IMR-90 (cell line): ENCODE results near the gene PDZD2. TPM values are rescaled to one million over a fixed set of nuclear protein-coding genes. Genes with fewer than 3 reads are reported as not detected.
A peak's percentile ranks its signal among the peaks of the same experiment; 100 is the strongest.

Source experiments
- ATAC-seq: fragments of 200-7000 bp; cut with Tn5 transposase; 2 replicates; pipeline ENCODE4 v1.9.1; 2020; ENCODE audit warnings: low read depth, mild to moderate bottlenecking, moderate library complexity
- BruUV-seq: library from RNA; stranded (reverse); fragments of 400-500 nt; replicated peaks from 2 replicates; lab custom pipeline; 2021; lab: Mats Ljungman, UMichigan
- CTCF ChIA-PET: fragments of 300-600 bp; formaldehyde crosslinking; extraction: SDS; loops from one replicate; lab custom pipeline; 2021; ENCODE audit warnings: antibody characterized with exemption; lab: Yijun Ruan, JAX
- POLR2A ChIA-PET: fragments of 300-600 bp; sonication (Branson Sonifier 250); formaldehyde crosslinking; loops from one replicate; lab custom pipeline; 2022; ENCODE audit warnings: antibody characterized with exemption; ENCODE audit not compliant: unreplicated experiment; lab: Charles Lee
- DNase-seq: peaks from one replicate; pipeline ENCODE4 v3.0.0; 2013
- H2AFZ ChIP-seq: replicated peaks from 2 replicates; pipeline ENCODE3; 2013; ENCODE audit warnings: low read length, mild to moderate bottlenecking; ENCODE audit not compliant: poor library complexity
- H2AK5ac ChIP-seq: 2 replicates; pipeline ENCODE4 v1.6.1; 2013; ENCODE audit warnings: low read depth, low read length, inconsistent platforms
- H2AK9ac ChIP-seq: replicated peaks from 2 replicates; pipeline ENCODE3; 2013; ENCODE audit warnings: mild to moderate bottlenecking, low read depth, low read length, moderate library complexity; ENCODE audit not compliant: poor library complexity
- H2BK120ac ChIP-seq: 2 replicates; pipeline ENCODE4 v1.6.1; 2013; ENCODE audit warnings: low read depth, low read length, inconsistent platforms
- H2BK15ac ChIP-seq: 3 replicates; pipeline ENCODE4 v1.6.1; 2013; ENCODE audit warnings: low read depth, low read length, inconsistent platforms
- H2BK20ac ChIP-seq: 2 replicates; pipeline ENCODE4 v1.6.1; 2013; ENCODE audit warnings: low read depth, mild to moderate bottlenecking, inconsistent platforms, low read length, moderate library complexity
- H2BK5ac ChIP-seq: 2 replicates; pipeline ENCODE4 v1.6.1; 2013; ENCODE audit warnings: mild to moderate bottlenecking, low read depth, low read length, inconsistent platforms; ENCODE audit not compliant: poor library complexity, severe bottlenecking
- H3K14ac ChIP-seq: replicated peaks from 2 replicates; pipeline ENCODE4 v1.6.1; 2013; ENCODE audit warnings: low read depth, low read length, inconsistent platforms
- H3K18ac ChIP-seq: 2 replicates; pipeline ENCODE4 v1.6.1; 2013; ENCODE audit warnings: low read depth, low read length, control low read depth
- H3K23ac ChIP-seq: 2 replicates; pipeline ENCODE4 v1.6.1; 2013; ENCODE audit warnings: low read depth, low read length, inconsistent platforms
- H3K27ac ChIP-seq: 2 replicates; pipeline ENCODE4 v1.5.1; 2013; ENCODE audit warnings: mild to moderate bottlenecking, control low read depth, low read length; ENCODE audit not compliant: insufficient read depth
- H3K27me3 ChIP-seq: 2 replicates; pipeline ENCODE4 v1.6.1; 2013; ENCODE audit warnings: low read length; ENCODE audit not compliant: control insufficient read depth, insufficient read depth
- H3K36me3 ChIP-seq: 2 replicates; pipeline ENCODE4 v1.6.1; 2013; ENCODE audit warnings: low read length, mixed read lengths; ENCODE audit not compliant: control insufficient read depth, insufficient read depth
- H3K4ac ChIP-seq: 2 replicates; pipeline ENCODE4 v1.6.1; 2013; ENCODE audit warnings: low read depth, low read length, inconsistent platforms
- H3K4me1 ChIP-seq: 2 replicates; pipeline ENCODE4 v1.6.1; 2013; ENCODE audit warnings: low read length, mixed read lengths; ENCODE audit not compliant: control insufficient read depth, insufficient read depth
- H3K4me2 ChIP-seq: 2 replicates; pipeline ENCODE4 v1.6.1; 2013; ENCODE audit warnings: low read depth, mild to moderate bottlenecking, control low read depth, low read length, moderate library complexity
- H3K4me3 ChIP-seq: 2 replicates; pipeline ENCODE4 v1.5.1; 2013; ENCODE audit warnings: low read depth, mild to moderate bottlenecking, control low read depth, low read length, moderate library complexity; ENCODE audit not compliant: insufficient read depth
- H3K56ac ChIP-seq: 2 replicates; pipeline ENCODE4 v1.6.1; 2013; ENCODE audit warnings: low read length, inconsistent platforms; ENCODE audit not compliant: insufficient read depth; ENCODE audit errors: extremely low read depth
- H3K79me1 ChIP-seq, 2 experiments: 2 replicates each; pipeline ENCODE4 v1.6.1; 2013; ENCODE audit warnings: low read length in 2 of 2, inconsistent platforms in 1 of 2, low read depth in 1 of 2
- H3K9ac ChIP-seq: 2 replicates; pipeline ENCODE4 v1.6.1; 2013; ENCODE audit warnings: low read depth, low read length, control low read depth
- H3K9me1 ChIP-seq: 2 replicates; pipeline ENCODE4 v1.6.1; 2013; ENCODE audit warnings: low read length, inconsistent platforms; ENCODE audit not compliant: insufficient read depth
- H3K9me3 ChIP-seq: 2 replicates; pipeline ENCODE4 v1.6.1; 2013; ENCODE audit warnings: low read length; ENCODE audit not compliant: control insufficient read depth, insufficient read depth
- H4K20me1 ChIP-seq: 2 replicates; pipeline ENCODE4 v1.6.1; 2013; ENCODE audit warnings: low read length, inconsistent platforms; ENCODE audit not compliant: insufficient read depth
- H4K5ac ChIP-seq: 2 replicates; pipeline ENCODE4 v1.6.1; 2013; ENCODE audit warnings: mild to moderate bottlenecking, low read depth, low read length, control low read depth
- H4K8ac ChIP-seq, 2 experiments: 2 replicates each; pipeline ENCODE4 v1.6.1; 2013; ENCODE audit warnings: low read depth in 2 of 2, low read length in 2 of 2, control low read depth in 1 of 2, inconsistent platforms in 1 of 2
- H4K91ac ChIP-seq: 2 replicates; pipeline ENCODE4 v1.6.1; 2013; ENCODE audit warnings: low read depth, low read length, inconsistent platforms; ENCODE audit not compliant: insufficient read depth
- BHLHE40 ChIP-seq: fragments of 150-350 bp; IDR thresholded peaks from 2 replicates; pipeline ENCODE4 v1.6.1; 2016; ENCODE audit warnings: mild to moderate bottlenecking, low read depth, low read length
- FOS ChIP-seq: fragments of 150-350 bp; IDR thresholded peaks from 2 replicates; pipeline ENCODE4 v1.6.1; 2016; ENCODE audit warnings: low read depth, low read length
- MAFK ChIP-seq: IDR thresholded peaks from 2 replicates; pipeline ENCODE4 v1.6.1; 2012; ENCODE audit warnings: low read depth, low read length, improper control_type of control experiment
- MXI1 ChIP-seq: IDR thresholded peaks from 2 replicates; pipeline ENCODE4 v1.6.1; 2012; ENCODE audit warnings: low read depth, mild to moderate bottlenecking, low read length, moderate library complexity, borderline replicate concordance
- NFE2L2 ChIP-seq: fragments of 150-350 bp; IDR thresholded peaks from 2 replicates; pipeline ENCODE4 v1.6.1; 2016; ENCODE audit warnings: low read depth, mild to moderate bottlenecking, low read length
- POLR2A ChIP-seq: IDR thresholded peaks from 2 replicates; pipeline ENCODE4 v1.6.1; 2012; ENCODE audit warnings: mild to moderate bottlenecking, low read depth, low read length
- RFX5 ChIP-seq: IDR thresholded peaks from 2 replicates; pipeline ENCODE4 v1.8.0; 2012; ENCODE audit warnings: low read depth, mild to moderate bottlenecking, low read length, moderate library complexity
- WGBS, 2 experiments: methylation state at CpG; one replicate each; pipeline versions ENCODE4 v1.1.5 to v1.1.7; 2013; ENCODE audit warnings: missing lambda C conversion rate in 2 of 2; ENCODE audit not compliant: insufficient read length in 1 of 2; ENCODE audit errors: extremely low coverage in 2 of 2; 5-methylcytosine and 5-hydroxymethylcytosine counted together
- dilution Hi-C: fragments of 300-500 bp; cut with HindIII; formaldehyde crosslinking; loops from one replicate; pipeline ENCODE4 v1.14.3; 2018; ENCODE audit warnings: low sequenced_read_pairs; ENCODE audit not compliant: unreplicated experiment
- in situ Hi-C: fragments of 300-500 bp; cut with MboI; formaldehyde crosslinking; loops from 3 replicates; pipeline ENCODE4 v1.14.3; 2019; ENCODE audit warnings: low sequenced_read_pairs, inconsistent platforms, mixed read lengths
- intact Hi-C: fragments of 100-400 bp; cut with micrococcal nuclease; formaldehyde crosslinking; loops from 2 replicates; pipeline ENCODE4 v1.10.0; 2022
- polyA plus RNA-seq, 3 experiments: library from polyadenylated mRNA; depleted of rRNA; stranded (reverse); fragments of >200 nt; gene quantifications; 2 replicates each; pipeline ENCODE4 v1.2.3, GENCODE V29; 2012; ENCODE audit warnings: low replicate concordance in 1 of 3
- total RNA-seq: library from RNA; depleted of rRNA; stranded (reverse); fragments of >200 nt; gene quantifications from 2 replicates; pipeline ENCODE4 v1.2.3, GENCODE V29; 2012
- TF ChIP-seq, protein P1 (sequence below): conservative IDR thresholded peaks from 2 replicates; pipeline ENCODE4 v1.5.1; 2012; ENCODE audit warnings: mild to moderate bottlenecking, low read depth, low read length, improper control_type of control experiment

PDZD2 gene
- total and polyA plus RNA-seq, 2 of the 4 experiments (the other 2 are of a cell fraction) = under 0.01 to 0.02 TPM

DNA sequence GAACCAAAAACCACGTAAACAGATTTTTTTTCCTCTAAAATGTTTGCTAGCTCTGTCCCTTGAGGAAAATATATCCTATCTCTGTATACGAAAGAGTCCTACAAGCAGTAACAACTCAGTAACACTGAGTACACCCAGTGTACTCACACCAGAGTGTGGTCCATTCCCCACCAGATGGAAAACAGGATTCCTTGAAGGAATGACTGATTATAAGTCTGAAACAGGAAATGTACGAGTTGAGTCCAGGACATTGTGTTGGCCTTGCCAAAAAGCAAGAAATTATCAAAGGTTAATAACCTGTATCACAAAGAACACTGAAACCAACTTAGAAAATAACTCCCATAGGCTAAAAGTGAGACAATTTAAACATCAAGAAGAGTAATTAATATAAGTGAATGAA, 514.8 kb downstream of the PDZD2 start:
- TF ChIP-seq MAFK (no peak), FOS (no peak), POLR2A (no peak), MXI1 (no peak), NFE2L2 (no peak), BHLHE40 (no peak), RFX5 (no peak)
- TF ChIP-seq, protein P1, sequence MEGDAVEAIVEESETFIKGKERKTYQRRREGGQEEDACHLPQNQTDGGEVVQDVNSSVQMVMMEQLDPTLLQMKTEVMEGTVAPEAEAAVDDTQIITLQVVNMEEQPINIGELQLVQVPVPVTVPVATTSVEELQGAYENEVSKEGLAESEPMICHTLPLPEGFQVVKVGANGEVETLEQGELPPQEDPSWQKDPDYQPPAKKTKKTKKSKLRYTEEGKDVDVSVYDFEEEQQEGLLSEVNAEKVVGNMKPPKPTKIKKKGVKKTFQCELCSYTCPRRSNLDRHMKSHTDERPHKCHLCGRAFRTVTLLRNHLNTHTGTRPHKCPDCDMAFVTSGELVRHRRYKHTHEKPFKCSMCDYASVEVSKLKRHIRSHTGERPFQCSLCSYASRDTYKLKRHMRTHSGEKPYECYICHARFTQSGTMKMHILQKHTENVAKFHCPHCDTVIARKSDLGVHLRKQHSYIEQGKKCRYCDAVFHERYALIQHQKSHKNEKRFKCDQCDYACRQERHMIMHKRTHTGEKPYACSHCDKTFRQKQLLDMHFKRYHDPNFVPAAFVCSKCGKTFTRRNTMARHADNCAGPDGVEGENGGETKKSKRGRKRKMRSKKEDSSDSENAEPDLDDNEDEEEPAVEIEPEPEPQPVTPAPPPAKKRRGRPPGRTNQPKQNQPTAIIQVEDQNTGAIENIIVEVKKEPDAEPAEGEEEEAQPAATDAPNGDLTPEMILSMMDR = no peak
- ATAC-seq = peak; percentile 71
- no peaks in the 10 kb centered on the region for H3K9me3 ChIP-seq
- H3K18ac ChIP-seq = no peak overlapping the region
- peaks cover 1% of the 10 kb centered on the region; the same call in 1 of the 2 replicates for H3K36me3 ChIP-seq
- peaks cover 14% of the 10 kb centered on the region for H3K4me1 ChIP-seq
- no peak overlapping the region; the same call in 1 of the 2 replicates for H3K4me2 ChIP-seq
- H4K91ac ChIP-seq = no peak overlapping the region
- peak; percentile 18 for DNase-seq
- H3K4me3 ChIP-seq = no peak overlapping the region
- no CpG with 5 or more reads among the region's 3 CpGs for WGBS, 2 experiments
- peaks cover 21% of the 10 kb centered on the region for H3K9me1 ChIP-seq
- H4K5ac ChIP-seq = no peak overlapping the region
- H3K4ac ChIP-seq = no peak overlapping the region
- no peak overlapping the region for H2BK20ac ChIP-seq
- 0 out of 2 replicates have a peak overlapping the region, but pooled peaks have one; percentile 5 for H3K14ac ChIP-seq
- intact Hi-C loops = no loop called here
- no peak overlapping the region for H2AK5ac ChIP-seq
- peak overlapping the region; percentile 36 for H2BK5ac ChIP-seq
- H3K9ac ChIP-seq = no peak overlapping the region
- no peak overlapping the region for H2BK120ac ChIP-seq
- no peak overlapping the region for H2AFZ ChIP-seq
- H4K8ac ChIP-seq = no peak overlapping the region
- in situ Hi-C loops = no loop called here
- no peak overlapping the region for H3K56ac ChIP-seq
- ChIA-PET POLR2A (interaction anchor here (0.7 kb wide), 1 partner anchor 245 kb away, joined by 3 read pairs; no protein-coding TSS in a partner anchor), CTCF (no interaction called here)
- no peak overlapping the region for H2AK9ac ChIP-seq
- no peak overlapping the region for H3K23ac ChIP-seq
- H3K27me3 ChIP-seq = no peaks in the 10 kb centered on the region
- H4K20me1 ChIP-seq = peaks cover 90% of the 10 kb centered on the region
- dilution Hi-C loops = no loop called here
- BruUV-seq = no TSS peak
- no peak overlapping the region; the same call in 1 of the 2 replicates for H3K27ac ChIP-seq
- H3K79me1 ChIP-seq = peaks cover 4 to 58% of the 10 kb centered on the region in 2 experiments; a peak in 3 of 4 replicates
- H2BK15ac ChIP-seq = no peak overlapping the region
